NCI-H460 (cell line): ENCODE measurements around the gene CHCHD2. TPM values are rescaled to one million over a fixed set of nuclear protein-coding genes. Genes with fewer than 3 reads are reported as not detected.
"Not testable (repeated sequence)": the region's sequence is repeated elsewhere in the genome, so short reads cannot be mapped to it uniquely, and the experiment has no call there.

ENCODE experiments used
- DNase-seq: peaks from one replicate; pipeline ENCODE4 v3.0.0-alpha.2; 2016; ENCODE audit warnings: low read depth; ENCODE audit errors: extremely low read depth
- polyA plus RNA-seq: library from polyadenylated mRNA; depleted of rRNA; stranded (reverse); fragments of >200 nt; gene quantifications from 2 replicates; pipeline ENCODE4 v1.2.3, GENCODE V29; 2014; cell fraction: nucleus; rRNA removed
- total RNA-seq: library from RNA; depleted of rRNA; stranded (reverse); fragments of >200 nt; shearing (Covaris generic); gene quantifications from 2 replicates; pipeline ENCODE4 v1.2.3, GENCODE V29; 2014; rRNA removed

The CHCHD2 gene, protein sequence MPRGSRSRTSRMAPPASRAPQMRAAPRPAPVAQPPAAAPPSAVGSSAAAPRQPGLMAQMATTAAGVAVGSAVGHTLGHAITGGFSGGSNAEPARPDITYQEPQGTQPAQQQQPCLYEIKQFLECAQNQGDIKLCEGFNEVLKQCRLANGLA
- 141 and 167 TPM in 2 replicates for total RNA-seq
- 240 and 296 TPM in 2 replicates for polyA plus RNA-seq

- DNase-seq = peak; percentile 90
Measured at GRCh38 chr7:56106108-56107073, at the start of gene CHCHD2. Gene CHCHD2, minus strand, starts transcription at chr7:56106476. Its CDS starts 63 bp downstream, at chr7:56106413.

- not testable (repeated sequence) for DNase-seq
Measured at GRCh38 chr7:56131062-56131461, 24.8 kb upstream of the CHCHD2 start.

- no peak for DNase-seq
Measured at GRCh38 chr7:56127241-56127975, 21.1 kb upstream of the CHCHD2 start.

- DNase-seq = no peak
Measured at GRCh38 chr7:56125831-56126230, 19.6 kb upstream of the CHCHD2 start.

- no peak for DNase-seq
Measured at GRCh38 chr7:56124981-56125380, 18.7 kb upstream of the CHCHD2 start.

- DNase-seq = no peak
Measured at GRCh38 chr7:56121440-56121839, 15.2 kb upstream of the CHCHD2 start.

GRCh38 chr7:56115852-56116538, 9.7 kb upstream of the CHCHD2 start, which contains the start of gene NUPR2:
Gene NUPR2, minus strand, starts transcription at chr7:56116417. Its CDS starts 103 bp downstream, at chr7:56116314.
- DNase-seq = no peak

GRCh38 chr7:56112244-56112643, 6.0 kb upstream of the CHCHD2 start:
- not testable (repeated sequence) for DNase-seq

DNA sequence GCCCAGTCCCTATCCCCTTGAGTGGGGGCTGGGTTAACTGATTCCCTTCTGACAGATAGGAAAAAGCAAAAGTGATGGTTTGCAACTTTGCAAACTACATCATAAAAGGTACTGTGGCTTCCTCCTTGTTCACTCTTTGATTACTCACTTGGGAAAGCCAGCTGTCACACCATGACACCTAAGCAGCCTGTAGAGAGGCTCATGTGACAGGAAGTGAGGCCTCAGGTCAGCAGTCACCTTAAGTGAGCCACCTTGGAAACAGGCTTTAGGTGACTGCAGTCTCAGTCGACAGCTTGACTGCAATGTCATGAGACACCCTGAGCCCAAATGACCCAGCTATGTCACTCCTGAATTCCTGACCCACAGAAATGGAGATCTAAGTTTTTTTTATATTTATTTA, 4.3 kb upstream of the CHCHD2 start:
- DNase-seq = no peak

- no peak for DNase-seq
Measured at GRCh38 chr7:56107954-56108258, 1.6 kb upstream of the CHCHD2 start.

DNA sequence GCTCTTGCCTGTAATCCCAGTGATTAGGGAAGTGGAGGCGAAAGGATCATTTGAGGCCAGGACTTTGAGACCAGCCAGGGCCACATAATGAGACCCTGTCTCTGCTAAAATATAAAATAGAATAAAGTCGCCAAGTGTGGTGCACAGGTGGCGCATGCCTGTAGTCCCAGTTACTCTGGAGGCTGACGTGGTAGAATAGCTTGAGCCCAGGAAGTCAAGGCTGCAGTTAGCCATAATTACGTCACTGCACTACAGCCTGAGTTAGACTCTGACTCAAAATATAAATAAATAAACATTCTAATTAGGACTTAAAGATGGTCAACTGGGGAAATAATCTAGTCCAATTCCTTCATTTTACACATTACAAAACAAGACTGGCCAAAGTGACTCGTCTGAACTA, 768 bp downstream of the CHCHD2 start:
- peak; percentile 12 for DNase-seq

DNA sequence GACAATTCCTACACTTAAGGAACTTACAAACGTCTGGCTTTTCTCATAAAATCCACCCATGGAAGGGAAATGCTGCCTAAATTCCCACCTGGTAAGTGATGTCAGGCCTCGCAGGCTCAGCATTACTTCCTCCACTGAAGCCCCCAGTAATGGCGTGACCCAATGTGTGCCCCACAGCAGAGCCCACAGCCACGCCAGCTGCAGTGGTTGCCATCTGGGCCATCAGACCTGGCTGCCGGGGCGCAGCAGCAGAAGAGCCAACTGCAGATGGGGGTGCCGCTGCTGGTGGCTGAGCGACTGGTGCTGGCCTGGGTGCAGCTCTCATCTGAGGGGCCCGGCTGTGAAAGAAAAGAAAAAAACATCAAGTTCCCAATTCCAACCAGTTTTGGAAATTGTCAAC, 2.1 kb downstream of the CHCHD2 start:
- DNase-seq = not testable (repeated sequence)

DNA sequence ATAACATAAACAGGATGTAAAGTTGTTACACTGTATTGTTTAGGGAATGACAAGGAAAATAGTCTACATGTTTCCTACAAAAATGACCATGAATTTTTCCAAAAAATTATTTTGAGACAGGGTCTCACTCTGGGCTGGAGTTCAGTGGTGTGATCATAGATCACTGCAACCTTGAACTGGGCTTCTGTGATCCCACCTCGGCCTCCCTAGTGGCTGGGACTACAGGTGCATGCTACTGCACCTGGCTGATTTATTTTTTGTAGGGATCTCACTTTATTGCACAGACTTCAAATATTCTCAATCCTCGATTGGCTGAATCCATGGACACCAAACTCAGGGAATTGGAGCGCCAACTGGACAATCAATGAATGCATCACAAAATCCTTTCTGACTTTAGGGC, 6.6 kb downstream of the CHCHD2 start:
- no peak for DNase-seq

- not testable (repeated sequence) for DNase-seq
Measured at GRCh38 chr7:56098187-56099008, 7.9 kb downstream of the CHCHD2 start.

DNA sequence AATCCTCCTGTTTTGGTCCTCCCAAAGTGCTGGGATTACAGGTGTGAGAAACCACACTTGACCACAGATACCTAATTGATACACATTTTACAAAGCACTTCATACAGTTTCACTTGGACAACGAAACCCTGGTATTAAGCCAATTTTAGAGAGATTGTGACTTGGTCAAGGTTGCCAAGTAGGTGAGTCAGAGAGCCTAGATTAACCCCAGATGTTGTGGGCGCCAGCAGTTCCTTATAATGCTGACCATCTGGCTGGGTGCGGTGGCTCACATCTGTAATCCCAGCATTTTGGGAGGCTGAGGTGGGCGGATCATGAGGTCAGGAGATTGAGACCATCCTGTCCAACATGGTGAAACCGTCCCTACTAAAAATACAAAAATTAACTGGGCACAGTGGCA, 8.6 kb downstream of the CHCHD2 start:
- no peak for DNase-seq

DNA sequence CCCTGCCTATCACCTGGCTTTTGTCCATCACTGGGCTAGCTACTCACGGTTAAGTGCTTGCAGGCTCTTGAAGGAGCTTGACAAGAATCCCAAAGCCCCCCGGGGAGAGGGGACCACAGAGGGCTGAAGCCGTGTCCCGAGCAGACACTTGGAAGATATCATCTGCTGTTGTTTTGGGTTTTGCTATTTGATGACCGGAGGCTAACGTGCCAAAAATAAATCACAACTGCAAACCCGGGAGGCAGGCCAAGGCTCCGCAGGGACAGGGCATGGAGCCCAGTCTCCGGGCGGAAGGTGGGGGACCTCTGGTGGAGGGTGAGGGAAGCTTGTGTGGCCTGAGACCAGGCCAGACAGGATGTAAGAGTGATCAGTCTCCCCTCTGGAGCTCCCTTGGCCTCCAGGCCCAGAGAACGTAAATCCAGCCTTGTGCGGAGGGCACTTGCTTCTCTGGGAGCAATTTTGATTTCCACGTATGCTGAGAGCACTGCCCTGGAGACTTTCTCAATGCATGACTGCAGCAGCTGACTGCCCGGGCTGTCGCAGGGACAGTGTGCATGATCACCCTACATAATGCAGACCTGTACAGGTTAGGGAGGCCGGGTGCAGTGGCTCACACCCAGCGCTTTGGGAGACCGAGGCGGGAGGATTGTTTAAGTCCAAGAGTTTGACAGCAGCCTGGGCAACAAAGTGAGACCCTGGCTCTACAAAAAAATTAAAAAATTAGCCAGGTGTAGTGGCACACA, 13.3 kb downstream of the CHCHD2 start, which contains the start of gene PHKG1:
Gene PHKG1 (minus strand): TSS at position 164 of the 743 bp plus-strand sequence. CDS start 4,011 bp downstream, outside the sequence.
- no peak for DNase-seq

DNA sequence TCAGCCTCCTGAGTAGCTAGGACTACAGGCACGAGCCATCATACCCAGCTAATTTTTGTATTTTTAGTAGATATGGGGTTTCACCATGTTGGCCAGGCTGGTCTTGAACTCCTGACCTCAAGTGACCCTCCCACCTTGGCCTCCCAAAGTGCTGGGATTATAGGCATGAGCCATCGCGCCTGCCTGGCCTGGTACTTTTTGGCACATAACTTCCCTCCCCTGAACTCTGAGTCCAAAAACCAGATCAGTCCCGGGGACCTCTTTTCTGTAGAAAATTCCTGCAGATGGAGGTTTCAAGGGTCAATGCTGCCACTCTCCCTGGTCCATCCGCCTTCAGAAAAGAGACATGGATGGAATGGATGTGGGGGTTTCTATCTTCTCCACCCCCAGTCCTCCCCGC, 13.9 kb downstream of the CHCHD2 start:
- DNase-seq = not testable (repeated sequence)

DNA sequence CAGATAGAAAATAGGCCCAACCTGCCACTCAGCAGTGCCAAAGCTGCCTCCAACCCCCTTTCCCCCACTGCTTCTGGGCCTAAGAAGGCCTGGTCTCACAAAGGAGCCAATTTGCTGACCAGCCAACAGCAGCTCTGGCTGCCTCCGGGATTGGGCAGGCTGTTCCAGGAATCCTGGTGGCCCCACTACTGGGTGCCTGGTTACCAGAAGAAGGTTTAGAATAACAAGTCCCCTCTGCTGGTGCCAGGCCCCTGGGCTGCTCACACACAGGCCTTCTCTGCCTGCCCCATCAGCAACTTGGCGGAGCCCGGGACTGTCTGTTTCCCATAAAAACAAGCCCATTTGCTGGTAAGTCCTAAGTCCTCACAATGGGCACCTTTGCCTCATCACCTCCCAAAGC, 14.7 kb downstream of the CHCHD2 start:
- DNase-seq = no peak

DNA sequence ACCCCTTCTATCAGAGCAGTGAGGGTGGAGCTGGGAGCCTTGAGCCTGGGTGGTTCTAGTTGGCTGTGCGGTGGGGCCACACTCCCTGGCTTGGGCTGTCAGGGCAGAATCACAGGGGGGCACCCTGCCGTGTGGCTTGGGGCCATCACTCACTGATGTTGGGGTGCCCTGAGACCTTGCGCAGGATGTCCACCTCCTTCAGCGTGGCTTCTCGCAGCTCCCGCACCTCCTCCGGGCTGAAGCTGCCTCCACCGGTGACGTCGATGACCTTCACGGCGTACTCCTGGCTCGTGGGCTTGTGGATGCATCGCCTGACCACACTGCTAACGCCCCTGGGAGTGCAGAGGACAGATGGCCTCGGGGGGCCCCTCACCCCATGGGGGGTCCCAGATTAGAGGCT, 18.8 kb downstream of the CHCHD2 start:
- no peak for DNase-seq
